ENCODE data around the gene USP7. TPM values are rescaled to one million over a fixed set of nuclear protein-coding genes. Genes with fewer than 3 reads are reported as not detected.

The USP7 gene
- total RNA-seq, 1 donor from 2014 or later, result 159 TPM

GRCh38 chr16:8908810-8909468, 54.8 kb downstream of the USP7 start:
- H3K9me3 Mint-ChIP-seq (ENCODE audit: low read depth), result no peaks in the 10 kb centered on the region
- peaks cover 43% of the 10 kb centered on the region for H3K4me1 Mint-ChIP-seq (ENCODE audit: low read depth)
- no peaks in the 10 kb centered on the region for H3K27me3 Mint-ChIP-seq
- peak overlapping the region; percentile 40 for H3K27ac Mint-ChIP-seq
- no peak for TF ChIP-seq CTCF (IDR thresholded peaks at IDR 0.05; ENCODE audit: unreplicated experiment)
- no peak overlapping the region for H3K4me3 Mint-ChIP-seq (ENCODE audit: low read depth)
- peaks cover 38% of the 10 kb centered on the region for H3K36me3 Mint-ChIP-seq (ENCODE audit: insufficient read depth)
- DNase-seq (ENCODE audit: low spot score, unreplicated experiment), result no peak

- Mint-ChIP-seq H3K36me3 (ENCODE audit: insufficient read depth) (peaks cover 40% of the 10 kb centered on the region), H3K4me3 (ENCODE audit: low read depth) (no peak overlapping the region), H3K27me3 (no peaks in the 10 kb centered on the region), H3K9me3 (ENCODE audit: low read depth) (no peaks in the 10 kb centered on the region), H3K4me1 (ENCODE audit: low read depth) (peaks cover 31% of the 10 kb centered on the region), H3K27ac (no peak overlapping the region)
- no peak for TF ChIP-seq CTCF (IDR thresholded peaks at IDR 0.05; ENCODE audit: unreplicated experiment)
- DNase-seq (ENCODE audit: low spot score, unreplicated experiment), result no peak
Observed at GRCh38 chr16:8907096-8907495, 56.6 kb downstream of the USP7 start.

- H3K9me3 Mint-ChIP-seq (ENCODE audit: low read depth), result no peaks in the 10 kb centered on the region
- H3K4me1 Mint-ChIP-seq (ENCODE audit: low read depth), result peaks cover 20% of the 10 kb centered on the region
- peak; percentile 38 for TF ChIP-seq CTCF (IDR thresholded peaks at IDR 0.05; ENCODE audit: unreplicated experiment)
- H3K27ac Mint-ChIP-seq, result peak overlapping the region; percentile 78
- H3K36me3 Mint-ChIP-seq (ENCODE audit: insufficient read depth), result peaks cover 46% of the 10 kb centered on the region
- no peak for DNase-seq (ENCODE audit: low spot score, unreplicated experiment)
- H3K27me3 Mint-ChIP-seq, result no peaks in the 10 kb centered on the region
- no peak overlapping the region for H3K4me3 Mint-ChIP-seq (ENCODE audit: low read depth)
Observed at GRCh38 chr16:8905795-8906591, 57.7 kb downstream of the USP7 start.

DNA sequence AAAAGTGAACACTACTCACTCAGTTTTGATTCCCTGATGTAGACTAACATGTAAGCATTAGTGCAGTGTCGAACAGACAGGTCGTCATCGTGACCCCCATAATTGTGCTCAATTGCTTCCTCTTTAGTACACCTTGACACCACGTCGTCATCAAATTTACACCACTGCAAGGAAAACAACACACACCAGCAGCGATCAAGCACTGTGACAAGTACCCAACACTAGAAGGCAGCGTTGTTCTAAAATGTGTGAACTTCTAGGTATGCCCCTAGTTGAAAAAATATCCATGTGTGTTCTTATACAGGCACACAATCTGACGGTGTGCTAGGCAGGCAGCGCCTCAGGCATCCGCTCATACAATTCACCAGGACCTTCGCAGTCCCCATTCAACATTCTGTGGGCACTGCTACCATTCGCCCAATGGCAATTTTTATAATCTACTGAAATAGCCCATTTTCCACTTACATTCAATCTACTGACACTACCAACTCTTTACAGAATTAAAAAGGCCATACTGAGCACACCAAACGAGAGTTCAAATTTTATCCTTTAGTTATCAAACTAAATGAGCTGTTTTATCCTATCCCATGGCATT, 58.4 kb downstream of the USP7 start:
- H3K27ac Mint-ChIP-seq, result peak overlapping the region; percentile 78
- peak; percentile 55 for TF ChIP-seq CTCF (IDR thresholded peaks at IDR 0.05; ENCODE audit: unreplicated experiment)
- peaks cover 12% of the 10 kb centered on the region for H3K4me1 Mint-ChIP-seq (ENCODE audit: low read depth)
- H3K9me3 Mint-ChIP-seq (ENCODE audit: low read depth), result no peaks in the 10 kb centered on the region
- no peak overlapping the region for H3K4me3 Mint-ChIP-seq (ENCODE audit: low read depth)
- no peak for DNase-seq (ENCODE audit: low spot score, unreplicated experiment)
- H3K27me3 Mint-ChIP-seq, result no peaks in the 10 kb centered on the region
- H3K36me3 Mint-ChIP-seq (ENCODE audit: insufficient read depth), result peaks cover 45% of the 10 kb centered on the region

- Mint-ChIP-seq H3K27me3 (no peaks in the 10 kb centered on the region), H3K9me3 (ENCODE audit: low read depth) (no peaks in the 10 kb centered on the region), H3K36me3 (ENCODE audit: insufficient read depth) (peaks cover 47% of the 10 kb centered on the region), H3K4me3 (ENCODE audit: low read depth) (no peak overlapping the region), H3K4me1 (ENCODE audit: low read depth) (peaks cover 4% of the 10 kb centered on the region), H3K27ac (no peak overlapping the region)
- no peak for TF ChIP-seq CTCF (IDR thresholded peaks at IDR 0.05; ENCODE audit: unreplicated experiment)
- DNase-seq (ENCODE audit: low spot score, unreplicated experiment), result no peak
Observed at GRCh38 chr16:8904018-8904430, 59.7 kb downstream of the USP7 start.

All from progenitor cell of endocrine pancreas (in vitro differentiated cells).